Spleen (tissue), 11 donors: ENCODE data around the gene RAD9A. TPM values are rescaled to one million over a fixed set of nuclear protein-coding genes. Genes with fewer than 3 reads are reported as not detected.
"Not testable (repeated sequence)": the region's sequence is repeated elsewhere in the genome, so short reads cannot be mapped to it uniquely, and the experiment has no call there.

Experiments used
- DNase-seq: peaks from one replicate; pipeline ENCODE4 v3.0.0-alpha.2; 2020
- H3K27ac ChIP-seq, 8 donors: fragments of 200-600 bp; sonication (generic) in 7 of 8; 1 replicate in 4 of 8; 2 replicates in 4 of 8; pipeline versions ENCODE4 v1.5.0 to v1.8.0; 2016 to 2021; ENCODE audit warnings: inconsistent platforms in 4 of 8, mild to moderate bottlenecking in 4 of 8, moderate library complexity in 1 of 8
- H3K27me3 ChIP-seq, 7 donors: fragments of 200-600 bp; sonication (generic) in 6 of 7; replicated peaks in 1 of 7; 1 replicate in 4 of 7; 2 replicates in 3 of 7; pipeline versions ENCODE4 v1.5.0 to v1.8.0; 2016 to 2021; ENCODE audit warnings: inconsistent platforms in 3 of 7, mild to moderate bottlenecking in 1 of 7
- H3K36me3 ChIP-seq, 6 donors: fragments of 200-600 bp; sonication (generic) in 5 of 6; 1 replicate in 4 of 6; 2 replicates in 2 of 6; pipeline versions ENCODE4 v1.5.0 to v1.8.0; 2016 to 2021; ENCODE audit warnings: inconsistent platforms in 2 of 6
- H3K4me1 ChIP-seq, 6 donors: fragments of 200-600 bp; sonication (generic) in 5 of 6; 1 replicate in 3 of 6; 2 replicates in 3 of 6; pipeline versions ENCODE4 v1.5.0 to v1.8.0; 2016 to 2021; ENCODE audit warnings: inconsistent platforms in 3 of 6
- H3K4me3 ChIP-seq, 8 donors: fragments of 200-600 bp; sonication (generic) in 7 of 8; 1 replicate in 4 of 8; 2 replicates in 4 of 8; pipeline versions ENCODE4 v1.5.0 to v1.8.0; 2016 to 2021; ENCODE audit warnings: inconsistent platforms in 4 of 8, mild to moderate bottlenecking in 4 of 8, moderate library complexity in 2 of 8
- H3K9me3 ChIP-seq, 8 donors: fragments of 200-600 bp; sonication (generic) in 7 of 8; 1 replicate in 4 of 8; 2 replicates in 4 of 8; pipeline versions ENCODE4 v1.5.0 to v1.8.0; 2016 to 2021; ENCODE audit warnings: inconsistent platforms in 4 of 8
- POLR2A ChIP-seq, 3 donors: fragments of 450-650 bp; IDR thresholded peaks; one replicate each; pipeline ENCODE4 v1.5.1; 2017; ENCODE audit warnings: antibody characterized with exemption in 3 of 3, mild to moderate bottlenecking in 1 of 3
- POLR2AphosphoS5 ChIP-seq, 3 donors: sonication (generic); formaldehyde crosslinking; IDR thresholded peaks; one replicate each; pipeline ENCODE4 v1.5.1; 2017; ENCODE audit warnings: antibody characterized with exemption in 3 of 3
- WGBS, 5 donors: extraction: QIAGEN DNeasy Blood & Tissue Kit in 3 of 5; methylation state at CpG; one replicate each; pipeline versions ENCODE4 v1.1.5 to v1.1.7; 2013 to 2018; 5-methylcytosine and 5-hydroxymethylcytosine counted together
- intact Hi-C: fragments of 100-400 bp; cut with DNase I; formaldehyde crosslinking; loops from one replicate; pipeline ENCODE4 v1.15.0; 2023; ENCODE audit warnings: low total_unique reads
- polyA plus RNA-seq, 3 donors: library from polyadenylated mRNA; stranded (reverse); fragments of 200-250 nt; gene quantifications; one replicate each; pipeline ENCODE4 v1.2.1, GENCODE V29; 2013
- total RNA-seq, 7 donors: library from RNA; depleted of rRNA in 3 of 7; stranded (reverse); fragments of >200 nt in 3 of 7; fragmentation: NEBNext Ultra II Directional in 4 of 7; extraction: Animal tissue kit (Norgen Biotek cat#: 25700) in 4 of 7; gene quantifications; one replicate each; pipeline versions ENCODE4 v1.1.0 to v1.2.1, GENCODE V29; 2016 to 2021
- TF ChIP-seq, protein P1 (sequence below), 11 experiments: fragments of 200-600 bp in 7 of 11; fragments of 450-650 bp in 4 of 11; sonication (generic) in 4 of 11; IDR thresholded peaks in 8 of 11; conservative IDR thresholded peaks in 3 of 11; 1 replicate in 7 of 11; 2 replicates in 4 of 11; pipeline versions ENCODE4 v1.4.0 to v1.8.0; 2016 to 2021; ENCODE audit warnings: antibody characterized with exemption in 11 of 11, inconsistent platforms in 4 of 11, mild to moderate bottlenecking in 1 of 11
- donor health status: healthy with polysubstance abuse.
- donor health status: DM: no; HTN: no; CAD: no; lungs with moderate emphysema.
- donor health status: DM: no; HTN: no; CAD: no.
- donor health status: Bipolar disorder and iron deficiency.
- donor health status: healthy.
- donor health status: DM: no; HTN: no; CAD: no.
- donor health status: DM: yes; HTN: yes; CAD: no.

The RAD9A gene
- total and polyA plus RNA-seq, 10 donors, result 18.2 to 44.8 (median 30.1) TPM

DNA sequence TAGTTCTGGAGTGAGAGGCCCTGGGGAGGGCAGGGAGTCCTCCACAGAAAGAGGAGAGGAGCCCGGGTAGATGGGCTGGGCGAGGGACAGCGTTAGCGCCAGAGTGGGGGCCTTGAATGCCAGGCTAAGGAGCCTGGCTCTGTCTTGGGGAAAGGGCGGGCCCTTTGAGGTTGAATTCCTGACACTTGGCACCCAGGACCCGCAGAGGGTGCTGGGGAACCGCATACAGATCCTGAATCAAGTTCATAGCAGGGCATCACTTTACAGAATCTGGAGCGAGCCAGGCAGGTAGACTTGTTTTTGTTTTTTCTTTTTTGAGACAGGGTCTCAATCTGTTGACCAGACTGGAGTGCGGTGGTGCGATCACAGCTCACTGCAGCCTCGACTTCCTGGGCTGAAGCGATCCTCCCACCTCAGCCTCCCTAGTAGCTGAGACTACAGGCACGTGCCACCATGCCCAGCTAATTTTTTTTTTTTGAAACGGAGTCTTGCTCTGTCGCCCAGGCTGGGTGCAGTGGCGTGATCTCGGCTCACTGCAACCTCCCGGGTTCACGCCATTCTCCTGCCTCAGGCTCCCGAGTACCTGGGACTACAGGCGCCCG lies 29.7 kb downstream of the RAD9A start:
- Histone ChIP-seq H3K4me3 (peak overlapping the region in 6 of 8 donors; percentile 54 to 85 (median 66)), H3K9me3 (no peaks in the 10 kb centered on the region), H3K27me3 (peaks cover 0 to under 1% (median 0%) of the 10 kb centered on the region in 7 donors), H3K36me3 (no peaks in the 10 kb centered on the region), H3K4me1 (peaks cover 36 to 55% (median 47%) of the 10 kb centered on the region in 6 donors), H3K27ac (peak overlapping the region in 7 of 8 donors; percentile 88 to 96 (median 95))
- TF ChIP-seq POLR2A (IDR thresholded peaks at IDR 0.05) (no peak), POLR2AphosphoS5 (IDR thresholded peaks at IDR 0.05) (no peak)
- TF ChIP-seq, protein P1, sequence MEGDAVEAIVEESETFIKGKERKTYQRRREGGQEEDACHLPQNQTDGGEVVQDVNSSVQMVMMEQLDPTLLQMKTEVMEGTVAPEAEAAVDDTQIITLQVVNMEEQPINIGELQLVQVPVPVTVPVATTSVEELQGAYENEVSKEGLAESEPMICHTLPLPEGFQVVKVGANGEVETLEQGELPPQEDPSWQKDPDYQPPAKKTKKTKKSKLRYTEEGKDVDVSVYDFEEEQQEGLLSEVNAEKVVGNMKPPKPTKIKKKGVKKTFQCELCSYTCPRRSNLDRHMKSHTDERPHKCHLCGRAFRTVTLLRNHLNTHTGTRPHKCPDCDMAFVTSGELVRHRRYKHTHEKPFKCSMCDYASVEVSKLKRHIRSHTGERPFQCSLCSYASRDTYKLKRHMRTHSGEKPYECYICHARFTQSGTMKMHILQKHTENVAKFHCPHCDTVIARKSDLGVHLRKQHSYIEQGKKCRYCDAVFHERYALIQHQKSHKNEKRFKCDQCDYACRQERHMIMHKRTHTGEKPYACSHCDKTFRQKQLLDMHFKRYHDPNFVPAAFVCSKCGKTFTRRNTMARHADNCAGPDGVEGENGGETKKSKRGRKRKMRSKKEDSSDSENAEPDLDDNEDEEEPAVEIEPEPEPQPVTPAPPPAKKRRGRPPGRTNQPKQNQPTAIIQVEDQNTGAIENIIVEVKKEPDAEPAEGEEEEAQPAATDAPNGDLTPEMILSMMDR (IDR thresholded peaks at IDR 0.05 in 8 of 11, conservative IDR thresholded peaks at IDR 0.05 in 3 of 11), result no peak
- intact Hi-C loops, result no loop called here
- WGBS, 5 donors, result 72 to 77% (median 73%) methylated on average over 21 to 22 of the region's 22 CpGs
- DNase-seq, result no peak

DNA sequence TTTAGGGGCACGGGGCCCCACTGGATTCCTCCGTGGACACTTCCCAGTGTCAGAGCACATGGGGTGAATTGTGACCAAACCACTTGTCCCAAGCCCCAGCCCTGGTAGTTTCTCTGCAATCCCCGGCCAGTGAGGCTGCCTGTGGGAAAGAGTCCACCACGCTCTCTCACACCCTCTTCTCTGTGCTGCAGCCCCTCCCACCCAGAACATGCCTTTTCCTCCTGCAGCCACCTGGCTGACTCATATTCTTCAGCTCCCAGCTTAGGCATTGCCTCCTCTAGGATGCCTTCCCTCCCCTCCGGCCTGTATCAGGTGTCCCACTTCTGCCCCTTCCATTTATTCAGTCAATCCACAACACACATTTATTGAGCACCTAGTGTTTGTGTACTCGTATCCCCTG lies 31.1 kb downstream of the RAD9A start:
- H3K27ac ChIP-seq, result no peak overlapping the region
- intact Hi-C loops, result no loop called here
- DNase-seq, result no peak
- no peaks in the 10 kb centered on the region for H3K9me3 ChIP-seq
- WGBS, 5 donors, result 71 to 88% (median 78%) methylated on average over 6 of the region's 6 CpGs
- peaks cover 29 to 50% (median 41%) of the 10 kb centered on the region in 6 donors for H3K4me1 ChIP-seq
- TF ChIP-seq POLR2A (IDR thresholded peaks at IDR 0.05) (no peak), POLR2AphosphoS5 (IDR thresholded peaks at IDR 0.05) (no peak)
- TF ChIP-seq, protein P1 (IDR thresholded peaks at IDR 0.05 in 8 of 11, conservative IDR thresholded peaks at IDR 0.05 in 3 of 11), result no peak
- H3K4me3 ChIP-seq, result no peak overlapping the region
- no peaks in the 10 kb centered on the region for H3K36me3 ChIP-seq
- no peaks in the 10 kb centered on the region for H3K27me3 ChIP-seq

DNA sequence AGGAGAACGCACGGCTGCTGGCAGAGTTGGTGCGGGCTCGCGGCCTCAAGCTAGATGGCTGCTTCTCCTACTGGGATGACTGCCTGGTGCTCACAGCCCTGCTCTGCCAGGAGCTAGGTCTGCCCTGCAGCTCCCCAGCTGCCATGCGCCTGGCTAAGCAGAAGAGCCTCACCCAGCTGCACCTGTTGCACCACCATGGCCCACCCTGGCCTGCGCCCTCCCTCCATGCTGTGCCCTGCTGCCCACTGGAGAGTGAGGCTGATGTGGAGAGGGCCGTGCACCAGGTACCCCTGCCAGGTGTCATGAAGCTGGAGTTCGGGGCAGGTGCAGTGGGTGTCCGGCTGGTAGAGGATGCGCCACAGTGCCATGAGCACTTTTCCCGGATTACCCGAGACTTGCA lies 31.7 kb downstream of the RAD9A start:
- no peaks in the 10 kb centered on the region for H3K9me3 ChIP-seq
- 94 to 98% (median 96%) methylated on average over 6 to 13 of the region's 13 CpGs for WGBS, 5 donors
- H3K36me3 ChIP-seq, result no peaks in the 10 kb centered on the region
- peak; percentile 77 for DNase-seq
- no peak for TF ChIP-seq POLR2AphosphoS5 (IDR thresholded peaks at IDR 0.05)
- no peak for TF ChIP-seq POLR2A (IDR thresholded peaks at IDR 0.05)
- TF ChIP-seq, protein P1 (IDR thresholded peaks at IDR 0.05 in 8 of 11, conservative IDR thresholded peaks at IDR 0.05 in 3 of 11), result no peak
- H3K4me3 ChIP-seq, result no peak overlapping the region
- H3K27ac ChIP-seq, result no peak overlapping the region
- H3K27me3 ChIP-seq, result no peaks in the 10 kb centered on the region
- H3K4me1 ChIP-seq, result peaks cover 23 to 46% (median 39%) of the 10 kb centered on the region in 6 donors
- intact Hi-C loops, result no loop called here

- Histone ChIP-seq H3K36me3 (no peaks in the 10 kb centered on the region), H3K4me1 (peaks cover 23 to 46% (median 38%) of the 10 kb centered on the region in 6 donors), H3K4me3 (no peak overlapping the region), H3K9me3 (no peaks in the 10 kb centered on the region), H3K27ac (no peak overlapping the region), H3K27me3 (no peaks in the 10 kb centered on the region)
- TF ChIP-seq POLR2AphosphoS5 (IDR thresholded peaks at IDR 0.05) (no peak), POLR2A (IDR thresholded peaks at IDR 0.05) (no peak)
- TF ChIP-seq, protein P1 (IDR thresholded peaks at IDR 0.05 in 8 of 11, conservative IDR thresholded peaks at IDR 0.05 in 3 of 11), result no peak
- intact Hi-C loops, result no loop called here
- WGBS, 5 donors, result 76 to 94% (median 87%) methylated on average over 12 to 34 of the region's 34 CpGs
- no peak for DNase-seq
Observed at GRCh38 chr11:67423891-67424613, 32.3 kb downstream of the RAD9A start.

DNA sequence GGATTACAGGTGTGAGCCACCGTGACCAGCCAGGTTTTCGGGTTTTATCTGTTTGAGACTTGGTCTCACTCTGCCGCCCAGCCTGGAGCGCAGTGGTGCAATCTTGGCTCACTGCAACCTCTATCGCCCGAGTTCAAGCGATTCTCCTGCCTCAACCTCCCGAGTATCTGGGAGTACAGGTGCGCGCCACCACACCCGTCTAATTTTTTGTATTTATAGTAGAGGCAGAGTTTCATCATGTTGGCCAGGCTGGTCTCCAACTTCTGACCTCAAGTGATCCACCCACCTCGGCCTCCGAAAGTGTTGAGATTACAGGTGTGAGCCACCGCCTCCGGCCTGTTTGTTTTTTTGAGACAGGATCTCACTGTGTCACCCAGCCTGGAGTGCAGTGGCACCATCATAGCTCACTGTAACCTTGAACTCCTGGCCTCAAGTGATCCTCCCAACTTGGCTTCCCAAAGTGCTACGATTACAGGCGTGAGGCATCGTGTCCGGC lies 35.6 kb downstream of the RAD9A start:
- DNase-seq, intact Hi-C loops: not testable (repeated sequence)
- 70 to 78% (median 74%) methylated on average over 19 of the region's 19 CpGs for WGBS, 5 donors

More for the DNA sequence above, 35.6 kb downstream of the RAD9A start:
- Histone ChIP-seq H3K36me3 (peaks cover 0 to 33% (median 20%) of the 10 kb centered on the region in 6 donors), H3K27ac (peak overlapping the region; percentile 91 to 97 (median 94)), H3K4me1 (peaks cover 14 to 57% (median 35%) of the 10 kb centered on the region in 6 donors), H3K4me3 (peak overlapping the region; percentile 72 to 96 (median 80))
- not testable (repeated sequence) for H3K27me3 ChIP-seq, H3K9me3 ChIP-seq
